ENCODE measurements around the gene ZDHHC3.
"Not testable (repeated sequence)": the region's sequence is repeated elsewhere in the genome, so short reads cannot be mapped to it uniquely, and the experiment has no call there.

Gene ZDHHC3

GRCh38 chr3:44963571-44964325, 12.2 kb downstream of the ZDHHC3 start:
- no peak for DNase-seq

GRCh38 chr3:44962621-44963393, 13.2 kb downstream of the ZDHHC3 start:
- DNase-seq: no peak

- DNase-seq: no peak
These were observed 14.1 kb downstream of the ZDHHC3 start for GRCh38 chr3:44961888-44962287.

- DNase-seq: no peak
These were observed 15.5 kb downstream of the ZDHHC3 start for GRCh38 chr3:44960387-44961026.

GRCh38 chr3:44958386-44958785, 17.6 kb downstream of the ZDHHC3 start:
- DNase-seq: no peak

GRCh38 chr3:44957986-44958385, 18.0 kb downstream of the ZDHHC3 start:
- DNase-seq: no peak

GRCh38 chr3:44955917-44956316, 20.1 kb downstream of the ZDHHC3 start:
- DNase-seq: no peak

GRCh38 chr3:44954962-44955361, 21.0 kb downstream of the ZDHHC3 start:
- no peak for DNase-seq

GRCh38 chr3:44954304-44954703, 21.7 kb downstream of the ZDHHC3 start:
- no peak for DNase-seq

GRCh38 chr3:44952689-44953088, 23.3 kb downstream of the ZDHHC3 start:
- no peak for DNase-seq

- no peak for DNase-seq
These were observed 25.7 kb downstream of the ZDHHC3 start for GRCh38 chr3:44950275-44950734.

- DNase-seq: not testable (repeated sequence)
These were observed 26.2 kb downstream of the ZDHHC3 start for GRCh38 chr3:44949770-44950169.

- no peak for DNase-seq
These were observed 27.7 kb downstream of the ZDHHC3 start for GRCh38 chr3:44948239-44948638.

- no peak for DNase-seq
These were observed 33.6 kb downstream of the ZDHHC3 start for GRCh38 chr3:44942202-44942921.

- DNase-seq: no peak
These were observed 36.4 kb downstream of the ZDHHC3 start for GRCh38 chr3:44939581-44940036.

- DNase-seq: no peak
These were observed 42.7 kb downstream of the ZDHHC3 start for GRCh38 chr3:44932986-44933944.

- no peak for DNase-seq
These were observed 43.7 kb downstream of the ZDHHC3 start for GRCh38 chr3:44932271-44932670.

- no peak for DNase-seq
These were observed 44.2 kb downstream of the ZDHHC3 start for GRCh38 chr3:44931791-44932190.

GRCh38 chr3:44930911-44931310, 45.1 kb downstream of the ZDHHC3 start:
- no peak for DNase-seq

- no peak for DNase-seq
These were observed 46.2 kb downstream of the ZDHHC3 start for GRCh38 chr3:44929782-44930181.

GRCh38 chr3:44927371-44927770, 48.6 kb downstream of the ZDHHC3 start:
- no peak for DNase-seq

- DNase-seq: no peak
These were observed 49.1 kb downstream of the ZDHHC3 start for GRCh38 chr3:44926921-44927320.
